ENCODE measurements around the gene DNAJB8. TPM values are rescaled to one million over a fixed set of nuclear protein-coding genes. Genes with fewer than 3 reads are reported as not detected.

The DNAJB8 gene
- total RNA-seq, 1 experiment from 2014 or later, result not detected

DNA sequence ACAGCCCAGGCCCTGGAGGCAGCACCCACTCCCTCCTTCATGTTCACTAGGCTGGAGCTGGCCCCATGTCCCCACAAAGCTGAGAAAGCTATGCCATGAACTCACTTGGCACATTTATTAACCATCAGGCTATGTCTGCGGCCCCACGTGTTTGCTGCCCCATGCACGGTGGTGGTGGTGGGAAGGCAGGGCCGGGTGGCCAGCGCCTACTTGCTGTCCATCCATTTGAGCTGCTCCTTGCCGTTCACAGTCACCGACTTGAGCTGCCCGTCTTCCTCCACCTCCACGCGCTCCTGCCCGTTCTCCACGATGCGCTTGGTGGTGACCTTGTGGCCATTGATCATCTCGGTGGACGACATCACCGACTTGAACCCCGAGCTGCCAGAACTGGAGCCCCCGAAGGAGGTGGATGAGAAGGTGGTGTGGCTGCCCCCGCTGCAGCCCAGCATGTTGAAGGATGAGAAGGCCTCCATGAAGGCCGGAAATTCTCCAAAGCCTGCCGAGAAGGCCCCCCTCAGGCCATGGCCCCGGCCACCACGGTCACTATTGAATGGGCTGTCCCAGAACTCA lies 4.3 kb downstream of the DNAJB8 start:
- H3K36me3 Mint-ChIP-seq (ENCODE audit: insufficient read depth, unreplicated experiment), result no peaks in the 10 kb centered on the region
- H3K4me3 Mint-ChIP-seq (ENCODE audit: unreplicated experiment), result no peak overlapping the region
- no peaks in the 10 kb centered on the region for H3K4me1 Mint-ChIP-seq (ENCODE audit: insufficient read depth, unreplicated experiment)
- no peaks in the 10 kb centered on the region for H3K9me3 Mint-ChIP-seq (ENCODE audit: unreplicated experiment)
- TF ChIP-seq, protein P1, sequence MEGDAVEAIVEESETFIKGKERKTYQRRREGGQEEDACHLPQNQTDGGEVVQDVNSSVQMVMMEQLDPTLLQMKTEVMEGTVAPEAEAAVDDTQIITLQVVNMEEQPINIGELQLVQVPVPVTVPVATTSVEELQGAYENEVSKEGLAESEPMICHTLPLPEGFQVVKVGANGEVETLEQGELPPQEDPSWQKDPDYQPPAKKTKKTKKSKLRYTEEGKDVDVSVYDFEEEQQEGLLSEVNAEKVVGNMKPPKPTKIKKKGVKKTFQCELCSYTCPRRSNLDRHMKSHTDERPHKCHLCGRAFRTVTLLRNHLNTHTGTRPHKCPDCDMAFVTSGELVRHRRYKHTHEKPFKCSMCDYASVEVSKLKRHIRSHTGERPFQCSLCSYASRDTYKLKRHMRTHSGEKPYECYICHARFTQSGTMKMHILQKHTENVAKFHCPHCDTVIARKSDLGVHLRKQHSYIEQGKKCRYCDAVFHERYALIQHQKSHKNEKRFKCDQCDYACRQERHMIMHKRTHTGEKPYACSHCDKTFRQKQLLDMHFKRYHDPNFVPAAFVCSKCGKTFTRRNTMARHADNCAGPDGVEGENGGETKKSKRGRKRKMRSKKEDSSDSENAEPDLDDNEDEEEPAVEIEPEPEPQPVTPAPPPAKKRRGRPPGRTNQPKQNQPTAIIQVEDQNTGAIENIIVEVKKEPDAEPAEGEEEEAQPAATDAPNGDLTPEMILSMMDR (IDR thresholded peaks at IDR 0.05; ENCODE audit: unreplicated experiment), result no peak
- H3K27me3 Mint-ChIP-seq (ENCODE audit: insufficient read depth, unreplicated experiment), result peaks cover 35% of the 10 kb centered on the region
- no TSS peak for BruUV-seq (replicated peaks)
- DNase-seq (ENCODE audit: unreplicated experiment), result no peak
- H3K27ac Mint-ChIP-seq (ENCODE audit: low read depth, unreplicated experiment), result no peak overlapping the region
- intact Hi-C loops (cut with micrococcal nuclease), result no loop called here
- ChIA-PET POLR2A (no interaction called here), CTCF (no interaction called here)

DNA sequence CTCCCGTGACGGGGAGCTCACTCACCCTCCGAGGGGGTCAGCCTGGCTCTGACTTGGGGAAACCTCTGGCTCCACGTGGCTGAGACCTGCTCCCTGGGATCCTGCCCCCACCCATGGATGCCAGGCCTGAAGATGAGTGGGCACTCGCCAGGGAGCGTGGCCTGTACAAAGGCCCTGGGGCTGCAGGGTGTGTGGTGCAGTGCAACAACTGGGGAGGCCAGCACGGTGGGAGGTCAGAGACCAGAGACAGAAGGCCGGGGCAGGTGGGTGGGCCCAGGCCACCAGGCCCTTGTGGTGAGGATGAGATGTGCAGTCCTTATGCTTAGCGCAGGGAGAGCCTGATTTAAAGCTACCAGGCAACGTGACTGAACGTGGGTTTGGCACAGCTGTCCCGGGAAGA lies 5.0 kb downstream of the DNAJB8 start:
- Mint-ChIP-seq H3K27ac (ENCODE audit: low read depth, unreplicated experiment) (no peak overlapping the region), H3K27me3 (ENCODE audit: insufficient read depth, unreplicated experiment) (peaks cover 28% of the 10 kb centered on the region), H3K36me3 (ENCODE audit: insufficient read depth, unreplicated experiment) (no peaks in the 10 kb centered on the region), H3K9me3 (ENCODE audit: unreplicated experiment) (no peaks in the 10 kb centered on the region), H3K4me3 (ENCODE audit: unreplicated experiment) (no peak overlapping the region), H3K4me1 (ENCODE audit: insufficient read depth, unreplicated experiment) (no peaks in the 10 kb centered on the region)
- ChIA-PET POLR2A (no interaction called here), CTCF (interaction anchor here (0.6 to 0.7 kb wide), 2 partner anchors 81 to 146 kb away, joined by 3 to 4 read pairs; no protein-coding TSS in a partner anchor)
- DNase-seq (ENCODE audit: unreplicated experiment), result no peak
- intact Hi-C loops (cut with micrococcal nuclease), result no loop called here
- TF ChIP-seq, protein P1 (IDR thresholded peaks at IDR 0.05; ENCODE audit: unreplicated experiment), result no peak
- no TSS peak for BruUV-seq (replicated peaks)

DNA sequence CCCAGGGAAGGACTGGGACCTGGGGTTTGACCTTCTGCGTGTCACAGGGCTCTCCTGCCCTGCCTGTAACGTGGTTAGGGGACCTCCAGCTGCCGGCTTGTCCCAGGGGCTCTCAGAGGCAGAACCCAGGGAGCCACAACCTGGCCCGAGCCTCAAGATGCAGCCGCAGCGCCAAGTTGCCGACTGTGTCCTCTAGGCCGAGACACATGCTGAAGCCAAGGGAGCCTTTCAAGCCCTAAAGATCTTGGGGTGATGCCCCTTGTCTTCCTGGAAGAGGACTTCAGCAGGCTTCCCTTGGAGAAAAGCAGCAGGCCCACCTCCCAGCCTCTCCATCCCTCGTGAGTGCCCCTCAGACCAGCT lies 7.2 kb downstream of the DNAJB8 start:
- H3K4me1 Mint-ChIP-seq (ENCODE audit: insufficient read depth, unreplicated experiment), result no peaks in the 10 kb centered on the region
- no TSS peak for BruUV-seq (replicated peaks)
- TF ChIP-seq, protein P1 (IDR thresholded peaks at IDR 0.05; ENCODE audit: unreplicated experiment), result no peak
- no peaks in the 10 kb centered on the region for H3K36me3 Mint-ChIP-seq (ENCODE audit: insufficient read depth, unreplicated experiment)
- ChIA-PET CTCF (interaction anchor here (0.7 kb wide), 1 partner anchor 1918 kb away, joined by 3 read pairs; no protein-coding TSS in a partner anchor), POLR2A (interaction anchor here (0.5 kb wide), 1 partner anchor 57 kb away, joined by 3 read pairs; no protein-coding TSS in a partner anchor)
- no peak overlapping the region for H3K27ac Mint-ChIP-seq (ENCODE audit: low read depth, unreplicated experiment)
- no peak for DNase-seq (ENCODE audit: unreplicated experiment)
- no peak overlapping the region for H3K4me3 Mint-ChIP-seq (ENCODE audit: unreplicated experiment)
- intact Hi-C loops (cut with micrococcal nuclease), result no loop called here
- H3K27me3 Mint-ChIP-seq (ENCODE audit: insufficient read depth, unreplicated experiment), result peaks cover 27% of the 10 kb centered on the region
- no peaks in the 10 kb centered on the region for H3K9me3 Mint-ChIP-seq (ENCODE audit: unreplicated experiment)

DNA sequence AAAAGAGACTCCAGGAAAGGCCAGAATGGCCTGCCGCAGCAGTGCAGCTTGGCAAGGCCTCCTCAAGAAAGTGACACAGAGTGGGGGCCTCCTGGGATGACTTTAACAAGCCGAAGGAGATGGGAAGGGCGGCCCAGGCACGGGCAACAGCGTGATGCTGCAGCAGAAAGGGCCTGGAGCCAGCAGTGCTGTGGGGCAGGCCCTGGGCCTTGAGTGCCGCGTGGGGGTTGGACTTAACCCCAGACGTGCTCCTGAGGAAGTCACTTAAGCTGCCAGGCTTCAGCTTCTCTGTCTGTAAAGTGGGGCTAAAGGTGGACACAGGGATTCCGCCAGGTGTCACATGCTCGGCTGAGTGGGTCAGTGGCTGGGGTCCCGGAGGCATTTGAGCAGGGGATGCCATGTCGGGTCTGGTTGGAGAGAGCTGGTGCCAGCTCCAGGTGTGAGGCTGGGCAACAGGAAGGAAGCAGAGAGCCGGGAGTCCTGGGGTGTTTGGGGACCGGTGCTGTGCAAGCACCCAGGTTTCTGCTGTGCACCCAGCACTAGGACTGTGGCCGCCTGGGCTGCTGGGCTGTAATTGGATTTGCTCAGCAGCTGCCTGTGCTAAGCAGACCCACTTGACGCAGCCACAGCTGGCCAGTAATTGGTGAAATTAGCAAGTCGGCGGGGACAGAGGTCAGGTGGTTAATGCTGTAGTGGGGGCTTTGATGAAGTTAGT lies 7.8 kb downstream of the DNAJB8 start:
- ChIA-PET CTCF (interaction anchor here (0.7 kb wide), 1 partner anchor 1918 kb away, joined by 3 read pairs; no protein-coding TSS in a partner anchor), POLR2A (no interaction called here)

More for the DNA sequence above, 7.8 kb downstream of the DNAJB8 start:
- no peak for DNase-seq (ENCODE audit: unreplicated experiment)
- Mint-ChIP-seq H3K36me3 (ENCODE audit: insufficient read depth, unreplicated experiment) (no peaks in the 10 kb centered on the region), H3K4me1 (ENCODE audit: insufficient read depth, unreplicated experiment) (no peaks in the 10 kb centered on the region), H3K27me3 (ENCODE audit: insufficient read depth, unreplicated experiment) (peaks cover 27% of the 10 kb centered on the region), H3K9me3 (ENCODE audit: unreplicated experiment) (no peaks in the 10 kb centered on the region), H3K4me3 (ENCODE audit: unreplicated experiment) (no peak overlapping the region), H3K27ac (ENCODE audit: low read depth, unreplicated experiment) (no peak overlapping the region)
- intact Hi-C loops (cut with micrococcal nuclease), result no loop called here
- TF ChIP-seq, protein P1 (IDR thresholded peaks at IDR 0.05; ENCODE audit: unreplicated experiment), result no peak
- no TSS peak for BruUV-seq (replicated peaks)
